ENCODE results near the gene RPGR.

- TF ChIP-seq ZNF8 (CRISPR knock-in tag; IDR thresholded peaks at IDR 0.05) (no peak), GLIS3 (CRISPR knock-in tag; IDR thresholded peaks at IDR 0.05) (no peak), ARNTL (CRISPR knock-in tag; IDR thresholded peaks at IDR 0.05; ENCODE audit: borderline replicate concordance, low read depth) (no peak)
These were observed 9.1 kb downstream of the RPGR start for GRCh38 chrX:38318196-38318595.
